OCI-LY3 (cell line): Measurements from ENCODE around the gene PLA2G4F.

Source experiments
- CTCF ChIP-seq: fragments of 200-600, 300-600 bp; sonication (generic); IDR thresholded peaks from 2 replicates; pipeline ENCODE4 v1.5.1; 2014; ENCODE audit warnings: antibody characterized with exemption, low read length, low read depth
- EZH2phosphoT487 ChIP-seq: fragments of 200-600 bp; shearing (Covaris generic); IDR thresholded peaks from 2 replicates; pipeline ENCODE4 v1.6.1; 2018; ENCODE audit warnings: antibody characterized with exemption, mixed run types, low read depth

GRCh38 chr15:42139596-42139995, 16.8 kb downstream of the PLA2G4F start:
- TF ChIP-seq CTCF = no peak
- TF ChIP-seq EZH2phosphoT487 = no peak
